Nephron (organoid): Measurements from ENCODE around the gene QDPR.

Experiments
- H3K27ac Mint-ChIP-seq, 3 experiments: 2 replicates each; pipeline ENCODE4 v1.8.0; 2020; ENCODE audit warnings: mixed read lengths in 3 of 3, mild to moderate bottlenecking in 2 of 3, moderate library complexity in 1 of 3
- H3K27me3 Mint-ChIP-seq: 2 replicates; pipeline ENCODE4 v1.8.0; 2021; ENCODE audit warnings: low read depth, mild to moderate bottlenecking, moderate library complexity, mixed read lengths
- H3K36me3 Mint-ChIP-seq: 2 replicates; pipeline ENCODE4 v1.8.0; 2020; ENCODE audit warnings: low read depth, mixed read lengths
- H3K4me1 Mint-ChIP-seq: 2 replicates; pipeline ENCODE4 v1.8.0; 2020; ENCODE audit warnings: mixed read lengths
- H3K4me3 Mint-ChIP-seq, 3 experiments: 2 replicates each; pipeline ENCODE4 v1.8.0; 2020; ENCODE audit warnings: mild to moderate bottlenecking in 3 of 3, mixed read lengths in 3 of 3, moderate library complexity in 2 of 3
- H3K9me3 Mint-ChIP-seq: 2 replicates; pipeline ENCODE4 v1.8.0; 2020; ENCODE audit warnings: mixed read lengths
- CTCF ChIP-seq, 3 experiments: fragments of 200-600 bp; sonication (generic); IDR thresholded peaks; one replicate each; pipeline ENCODE4 v1.5.0; 2021; ENCODE audit warnings: antibody characterized with exemption in 3 of 3; ENCODE audit not compliant: unreplicated experiment in 3 of 3

Gene QDPR

GRCh38 chr4:17535242-17535641 is 23.4 kb upstream of the QDPR start:
- H3K4me1 Mint-ChIP-seq: no peaks in the 10 kb centered on the region
- H3K9me3 Mint-ChIP-seq: no peaks in the 10 kb centered on the region
- H3K4me3 Mint-ChIP-seq: no peak overlapping the region
- no peak overlapping the region for H3K27ac Mint-ChIP-seq
- H3K36me3 Mint-ChIP-seq: no peaks in the 10 kb centered on the region
- TF ChIP-seq CTCF (IDR thresholded peaks at IDR 0.05; ENCODE audit: unreplicated experiment in 3 of 3): no peak
- H3K27me3 Mint-ChIP-seq: no peaks in the 10 kb centered on the region

- Mint-ChIP-seq H3K9me3 (no peaks in the 10 kb centered on the region), H3K4me1 (no peaks in the 10 kb centered on the region), H3K36me3 (no peaks in the 10 kb centered on the region), H3K4me3 (no peak overlapping the region), H3K27me3 (no peaks in the 10 kb centered on the region), H3K27ac (no peak overlapping the region)
- no peak for TF ChIP-seq CTCF (IDR thresholded peaks at IDR 0.05; ENCODE audit: unreplicated experiment in 3 of 3)
Observed at GRCh38 chr4:17534705-17535104, 22.8 kb upstream of the QDPR start.

GRCh38 chr4:17531538-17532285 is 19.8 kb upstream of the QDPR start:
- H3K9me3 Mint-ChIP-seq: no peaks in the 10 kb centered on the region
- no peaks in the 10 kb centered on the region for H3K36me3 Mint-ChIP-seq
- no peak overlapping the region for H3K4me3 Mint-ChIP-seq
- no peaks in the 10 kb centered on the region for H3K4me1 Mint-ChIP-seq
- H3K27me3 Mint-ChIP-seq: no peaks in the 10 kb centered on the region
- no peak overlapping the region for H3K27ac Mint-ChIP-seq
- TF ChIP-seq CTCF (IDR thresholded peaks at IDR 0.05; ENCODE audit: unreplicated experiment in 3 of 3): no peak

DNA sequence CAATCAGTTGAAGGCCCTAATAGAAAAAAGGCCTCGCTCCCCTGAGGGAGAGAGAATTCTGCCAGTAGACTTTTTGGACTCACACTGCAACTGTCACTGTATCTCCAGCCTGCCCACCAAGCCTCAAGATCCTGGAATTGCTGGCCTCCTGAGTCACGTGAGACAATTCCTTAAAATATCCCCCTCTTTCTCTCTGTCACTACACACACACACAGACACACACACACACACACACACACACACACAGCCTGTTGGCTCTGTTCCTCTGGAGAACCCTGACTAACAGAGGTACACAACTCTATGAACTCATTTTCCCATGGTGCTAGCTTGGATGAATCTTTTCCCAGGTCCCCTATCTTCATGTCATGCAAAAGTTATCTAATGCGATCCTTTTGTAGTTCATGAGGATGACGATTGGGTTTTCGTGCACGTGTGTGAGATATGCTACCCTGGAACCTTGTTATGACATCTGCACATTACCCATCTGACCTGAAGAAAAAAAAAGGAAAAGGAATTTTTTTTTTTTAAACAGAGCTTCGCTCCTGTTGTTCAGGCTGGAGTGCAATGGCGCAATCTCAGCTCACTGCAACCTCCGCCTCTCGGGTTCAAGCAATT is 16.8 kb upstream of the QDPR start:
- Mint-ChIP-seq H3K4me3 (no peak overlapping the region), H3K9me3 (no peaks in the 10 kb centered on the region), H3K27me3 (peaks cover 6% of the 10 kb centered on the region), H3K36me3 (no peaks in the 10 kb centered on the region), H3K4me1 (no peaks in the 10 kb centered on the region), H3K27ac (no peak overlapping the region)
- no peak for TF ChIP-seq CTCF (IDR thresholded peaks at IDR 0.05; ENCODE audit: unreplicated experiment in 3 of 3)

GRCh38 chr4:17526695-17527477 is 15.0 kb upstream of the QDPR start:
- H3K4me1 Mint-ChIP-seq: no peaks in the 10 kb centered on the region
- H3K27ac Mint-ChIP-seq: no peak overlapping the region
- no peaks in the 10 kb centered on the region for H3K36me3 Mint-ChIP-seq
- peaks cover 7% of the 10 kb centered on the region for H3K27me3 Mint-ChIP-seq
- TF ChIP-seq CTCF (IDR thresholded peaks at IDR 0.05; ENCODE audit: unreplicated experiment in 3 of 3): no peak
- no peak overlapping the region for H3K4me3 Mint-ChIP-seq
- no peaks in the 10 kb centered on the region for H3K9me3 Mint-ChIP-seq
